B cell (primary cell): Measurements from ENCODE around the gene PSMD6. TPM values are rescaled to one million over a fixed set of nuclear protein-coding genes. Genes with fewer than 3 reads are reported as not detected.
A peak's percentile ranks its signal among the peaks of the same experiment; 100 is the strongest.

Experiments
- ATAC-seq: fragments of 200-7000 bp; cut with Tn5 transposase; one replicate; pipeline ENCODE4 v1.10.0; 2021; ENCODE audit warnings: low read depth, mild to moderate bottlenecking, moderate number of reproducible peaks, moderate library complexity
- CTCF ChIA-PET: fragments of 350-600 bp; sonication (Branson Sonifier 250); formaldehyde crosslinking; loops from one replicate; lab custom pipeline; 2021; ENCODE audit warnings: antibody characterized with exemption, inconsistent platforms; lab: Charles Lee
- POLR2A ChIA-PET: fragments of 350-600 bp; sonication (Branson Sonifier 250); formaldehyde crosslinking; loops from one replicate; lab custom pipeline; 2021; ENCODE audit warnings: antibody characterized with exemption; lab: Charles Lee
- DNase-seq: peaks from one replicate; pipeline ENCODE4 v3.0.0; 2013
- H2AFZ ChIP-seq: 2 replicates; pipeline ENCODE4 v1.6.1; 2012; ENCODE audit warnings: mild to moderate bottlenecking, low read depth, low read length; ENCODE audit not compliant: insufficient read depth, poor library complexity, severe bottlenecking
- H3K27ac ChIP-seq, 2 donors: 1 replicate in 1 of 2; 2 replicates in 1 of 2; pipeline ENCODE4 v1.5.1; 2012 to 2013; ENCODE audit warnings: low read length in 2 of 2, mild to moderate bottlenecking in 2 of 2, moderate library complexity in 1 of 2
- H3K27me3 ChIP-seq, 4 experiments: fragments of 200-600 bp in 1 of 4; sonication (generic) in 1 of 4; replicated peaks in 1 of 4; 1 replicate in 2 of 4; 2 replicates in 2 of 4; pipeline versions ENCODE4 v1.6.1 to v1.7.0; 2013 to 2016; ENCODE audit warnings: low read length in 3 of 4, mild to moderate bottlenecking in 2 of 4, mixed read lengths in 1 of 4, moderate library complexity in 1 of 4; ENCODE audit not compliant: insufficient read depth in 4 of 4, control insufficient read depth in 3 of 4; ENCODE audit errors: control extremely low read depth in 1 of 4
- H3K36me3 ChIP-seq, 2 experiments: replicated peaks in 1 of 2; 1 replicate in 1 of 2; 2 replicates in 1 of 2; pipeline versions ENCODE4 v1.6.1 to v1.7.1; 2013; ENCODE audit warnings: low read length in 1 of 2; ENCODE audit not compliant: insufficient read depth in 2 of 2, control insufficient read depth in 1 of 2; ENCODE audit errors: control extremely low read depth in 1 of 2, extremely low read depth in 1 of 2
- H3K4me1 ChIP-seq, 2 donors: fragments of 200-600 bp in 1 of 2; sonication (generic) in 1 of 2; 1 replicate in 1 of 2; 2 replicates in 1 of 2; pipeline versions ENCODE4 v1.5.1 to v1.6.1; 2013 to 2017; ENCODE audit warnings: low read length in 2 of 2; ENCODE audit not compliant: control insufficient read depth in 2 of 2, insufficient read depth in 2 of 2
- H3K4me2 ChIP-seq: replicated peaks from 2 replicates; pipeline ENCODE3; 2012; ENCODE audit warnings: mild to moderate bottlenecking, low read depth, low read length; ENCODE audit not compliant: poor library complexity, severe bottlenecking
- H3K4me3 ChIP-seq, 5 experiments: fragments of 200-600 bp in 1 of 5; sonication (generic) in 1 of 5; 1 replicate in 3 of 5; 2 replicates in 2 of 5; pipeline versions ENCODE4 v1.5.1 to v1.7.0; 2011 to 2016; ENCODE audit warnings: low read length in 4 of 5, mild to moderate bottlenecking in 4 of 5, low read depth in 2 of 5, control low read depth in 1 of 5, moderate library complexity in 1 of 5; ENCODE audit not compliant: insufficient read depth in 1 of 5; ENCODE audit errors: control extremely low read depth in 1 of 5, extremely low read depth in 1 of 5
- H3K79me2 ChIP-seq: fragments of 200-600 bp; sonication (generic); one replicate; pipeline ENCODE4 v1.6.0; 2016; ENCODE audit warnings: low read length; ENCODE audit not compliant: control insufficient read depth, insufficient read depth
- H3K9ac ChIP-seq: fragments of 200-600 bp; sonication (generic); 2 replicates; pipeline ENCODE4 v1.6.1; 2017; ENCODE audit warnings: mild to moderate bottlenecking, low read length, moderate library complexity
- H3K9me3 ChIP-seq, 3 donors: one replicate each; pipeline versions ENCODE4 v1.6.1 to v1.7.1; 2013; ENCODE audit warnings: low read length in 2 of 3; ENCODE audit not compliant: control insufficient read depth in 2 of 3, insufficient read depth in 1 of 3; ENCODE audit errors: control extremely low read depth in 1 of 3
- H4K20me1 ChIP-seq: 2 replicates; pipeline ENCODE4 v1.6.0; 2012; ENCODE audit warnings: mild to moderate bottlenecking, low read length; ENCODE audit not compliant: insufficient read depth, control insufficient read depth, poor library complexity, severe bottlenecking
- H3K27ac Mint-ChIP-seq: one replicate; pipeline ENCODE4 v1.8.0; 2021; ENCODE audit warnings: mixed read lengths
- H3K27me3 Mint-ChIP-seq: one replicate; pipeline ENCODE4 v1.8.0; 2021; ENCODE audit warnings: mixed read lengths
- H3K4me1 Mint-ChIP-seq: one replicate; pipeline ENCODE4 v1.8.0; 2021; ENCODE audit warnings: mixed read lengths
- H3K4me3 Mint-ChIP-seq: one replicate; pipeline ENCODE4 v1.8.0; 2021; ENCODE audit warnings: mixed read lengths
- H3K9me3 Mint-ChIP-seq: one replicate; pipeline ENCODE4 v1.8.0; 2022; ENCODE audit warnings: mixed read lengths; ENCODE audit not compliant: insufficient read depth
- EZH2 ChIP-seq: IDR thresholded peaks from 2 replicates; pipeline ENCODE4 v1.6.1; 2012; ENCODE audit warnings: borderline replicate concordance, low read depth, mild to moderate bottlenecking, moderate library complexity, low read length; ENCODE audit not compliant: insufficient read depth, poor library complexity, severe bottlenecking
- WGBS: methylation state at CpG from one replicate; pipeline ENCODE4 v1.1.5; 2013; ENCODE audit warnings: missing lambda C conversion rate; ENCODE audit not compliant: insufficient coverage; 5-methylcytosine and 5-hydroxymethylcytosine counted together
- intact Hi-C: fragments of 100-400 bp; cut with micrococcal nuclease; formaldehyde crosslinking; loops from one replicate; pipeline ENCODE4 v1.10.0; 2022
- polyA plus RNA-seq: library from polyadenylated mRNA; depleted of rRNA; stranded (reverse); fragments of >200 nt; gene quantifications from 2 replicates; pipeline ENCODE4 v1.2.3, GENCODE V29; 2012
- total RNA-seq, 2 donors: library from RNA; stranded (reverse); fragments of 120-200 nt in 1 of 2; gene quantifications; 1 replicate in 1 of 2; 2 replicates in 1 of 2; pipeline versions ENCODE4 v1.2.3 to v1.2.4, GENCODE V29; 2013 to 2022
- TF ChIP-seq, protein P1 (sequence below): fragments of 200-600 bp; IDR thresholded peaks from one replicate; pipeline ENCODE4 v1.8.0; 2022; ENCODE audit warnings: antibody characterized with exemption, mild to moderate bottlenecking

The PSMD6 gene
- total and polyA plus RNA-seq, 2 donors (not counting 1 experiment from before 2014, with no cell fraction given), result 34.7 to 63.4 TPM

DNA sequence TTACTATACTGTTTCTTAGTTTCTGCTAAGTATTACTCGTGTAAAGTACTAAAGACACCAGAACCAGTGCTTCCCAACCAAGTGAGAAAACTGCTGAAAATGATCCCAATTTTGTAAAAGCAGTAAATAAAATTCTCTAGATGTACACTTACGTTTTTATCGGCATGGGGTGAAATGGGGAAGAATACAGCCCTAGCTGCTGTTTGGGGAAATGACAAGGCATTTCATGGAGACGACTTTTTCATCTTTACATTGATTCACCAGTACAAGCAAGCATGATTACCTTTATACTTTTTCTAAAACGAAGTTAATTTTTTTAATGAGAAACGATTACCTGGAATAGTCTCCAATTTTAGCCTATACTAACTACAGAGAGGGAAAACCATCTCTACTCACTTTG, 1.4 kb downstream of the PSMD6 start:
- WGBS, result 63% methylated on average over 4 of the region's 6 CpGs
- ATAC-seq (no peak), DNase-seq (no peak)
- Mint-ChIP-seq H3K4me3 (peak overlapping the region; percentile 91), H3K9me3 (no peaks in the 10 kb centered on the region), H3K4me1 (peaks cover 27% of the 10 kb centered on the region), H3K27ac (peak overlapping the region; percentile 86), H3K27me3 (no peaks in the 10 kb centered on the region)
- ChIA-PET POLR2A (no interaction called here), CTCF (interaction anchor here (0.9 to 3.9 kb wide), 2 partner anchors 48 to 463 kb away, joined by 3 to 23 read pairs; no protein-coding TSS in a partner anchor)
- no peaks in the 10 kb centered on the region for H3K27me3 ChIP-seq
- H3K9me3 ChIP-seq, result no peaks in the 10 kb centered on the region
- no peak for TF ChIP-seq EZH2
- TF ChIP-seq, protein P1, sequence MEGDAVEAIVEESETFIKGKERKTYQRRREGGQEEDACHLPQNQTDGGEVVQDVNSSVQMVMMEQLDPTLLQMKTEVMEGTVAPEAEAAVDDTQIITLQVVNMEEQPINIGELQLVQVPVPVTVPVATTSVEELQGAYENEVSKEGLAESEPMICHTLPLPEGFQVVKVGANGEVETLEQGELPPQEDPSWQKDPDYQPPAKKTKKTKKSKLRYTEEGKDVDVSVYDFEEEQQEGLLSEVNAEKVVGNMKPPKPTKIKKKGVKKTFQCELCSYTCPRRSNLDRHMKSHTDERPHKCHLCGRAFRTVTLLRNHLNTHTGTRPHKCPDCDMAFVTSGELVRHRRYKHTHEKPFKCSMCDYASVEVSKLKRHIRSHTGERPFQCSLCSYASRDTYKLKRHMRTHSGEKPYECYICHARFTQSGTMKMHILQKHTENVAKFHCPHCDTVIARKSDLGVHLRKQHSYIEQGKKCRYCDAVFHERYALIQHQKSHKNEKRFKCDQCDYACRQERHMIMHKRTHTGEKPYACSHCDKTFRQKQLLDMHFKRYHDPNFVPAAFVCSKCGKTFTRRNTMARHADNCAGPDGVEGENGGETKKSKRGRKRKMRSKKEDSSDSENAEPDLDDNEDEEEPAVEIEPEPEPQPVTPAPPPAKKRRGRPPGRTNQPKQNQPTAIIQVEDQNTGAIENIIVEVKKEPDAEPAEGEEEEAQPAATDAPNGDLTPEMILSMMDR, result peak; percentile 13
- no peak overlapping the region for H3K4me3 ChIP-seq
- H3K4me1 ChIP-seq, result peaks cover 15 to 18% of the 10 kb centered on the region in 2 donors
- H3K27ac ChIP-seq, result peak overlapping the region in 1 of 2 donors; percentile 90
- H3K9ac ChIP-seq, result peak overlapping the region; percentile 92
- intact Hi-C loops, result loop anchor here (2.0 to 5.0 kb wide), 3 partner anchors 60 to 159 kb away; partner anchors contain the start of genes ATXN7 and THOC7
- peak overlapping the region; percentile 83 for H3K4me2 ChIP-seq
- peaks cover 3 to 36% of the 10 kb centered on the region in 2 experiments for H3K36me3 ChIP-seq
- peaks cover 23% of the 10 kb centered on the region for H3K79me2 ChIP-seq
- no peaks in the 10 kb centered on the region for H4K20me1 ChIP-seq
- H2AFZ ChIP-seq, result no peak overlapping the region

DNA sequence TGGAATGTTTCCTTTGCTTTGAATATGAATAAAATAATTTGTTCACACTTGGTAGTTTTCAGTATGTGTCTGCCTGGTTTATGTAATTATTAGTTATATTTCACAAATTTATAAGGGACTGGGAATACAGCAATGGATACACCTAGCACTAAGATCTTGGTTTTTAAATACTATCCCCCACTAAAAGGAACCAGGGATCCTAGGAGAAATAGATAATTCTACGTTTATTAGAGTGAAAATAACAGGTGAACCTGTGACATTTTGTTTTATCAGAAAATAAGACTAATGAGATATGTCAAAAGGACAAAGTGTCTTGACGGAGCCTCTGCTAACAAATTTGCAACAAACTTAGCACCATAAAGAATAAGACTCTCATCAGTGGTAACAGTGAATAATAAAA, 3.4 kb downstream of the PSMD6 start:
- Mint-ChIP-seq H3K4me3 (no peak overlapping the region), H3K27me3 (no peaks in the 10 kb centered on the region), H3K9me3 (no peaks in the 10 kb centered on the region), H3K27ac (no peak overlapping the region), H3K4me1 (peaks cover 28% of the 10 kb centered on the region)
- Histone ChIP-seq H3K4me1 (peaks cover 15 to 18% of the 10 kb centered on the region in 2 donors), H3K79me2 (peaks cover 23% of the 10 kb centered on the region), H3K27me3 (no peaks in the 10 kb centered on the region), H3K9me3 (no peaks in the 10 kb centered on the region), H3K9ac (no peak overlapping the region), H2AFZ (no peak overlapping the region), H3K36me3 (peaks cover 3 to 47% of the 10 kb centered on the region in 2 experiments), H3K4me3 (no peak overlapping the region), H3K4me2 (no peak overlapping the region), H4K20me1 (no peaks in the 10 kb centered on the region), H3K27ac (no peak overlapping the region)
- intact Hi-C loops, result loop anchor here (5.0 kb wide), 2 partner anchors 58 to 93 kb away; no protein-coding TSS in a partner anchor
- ChIA-PET CTCF (no interaction called here), POLR2A (no interaction called here)
- WGBS, result no CpG with 5 or more reads among the region's 2 CpGs
- TF ChIP-seq EZH2, result no peak
- DNase-seq (no peak), ATAC-seq (no peak)
